ENCODE results near the gene PAIP2B. TPM values are rescaled to one million over a fixed set of nuclear protein-coding genes. Genes with fewer than 3 reads are reported as not detected.

PAIP2B gene
- total RNA-seq, 1 donor from 2014 or later = 0.78 TPM

Other genes starting within 250 kb of the PAIP2B start
- gene ANKRD53, start 248.5 kb downstream of the PAIP2B start, total RNA-seq = 1.9 and 2.7 TPM in 2 replicates
- gene TEX261, start 232.2 kb downstream of the PAIP2B start, total RNA-seq = 64.7 and 71.2 TPM in 2 replicates
- 157 and 161 TPM in 2 replicates for gene NAGK, start 158.5 kb downstream of the PAIP2B start, total RNA-seq
- 18.2 and 19.0 TPM in 2 replicates for gene MCEE, start 96.9 kb downstream of the PAIP2B start, total RNA-seq
- 36.3 and 38.6 TPM in 2 replicates for gene MPHOSPH10, start 96.5 kb downstream of the PAIP2B start, total RNA-seq
- gene ZNF638, start 104.7 kb upstream of the PAIP2B start, total RNA-seq = 117 and 123 TPM in 2 replicates
- 68.8 and 72.0 TPM in 2 replicates for gene DYSF, start 226.5 kb upstream of the PAIP2B start, total RNA-seq

Measured in osteocyte (in vitro differentiated cells).